ENCODE results near the gene PLPPR4. TPM values are rescaled to one million over a fixed set of nuclear protein-coding genes. Genes with fewer than 3 reads are reported as not detected.

PLPPR4 gene
- total and polyA plus RNA-seq, 2 experiments from 2014 or later: 0.68 to 1.2 TPM

DNA sequence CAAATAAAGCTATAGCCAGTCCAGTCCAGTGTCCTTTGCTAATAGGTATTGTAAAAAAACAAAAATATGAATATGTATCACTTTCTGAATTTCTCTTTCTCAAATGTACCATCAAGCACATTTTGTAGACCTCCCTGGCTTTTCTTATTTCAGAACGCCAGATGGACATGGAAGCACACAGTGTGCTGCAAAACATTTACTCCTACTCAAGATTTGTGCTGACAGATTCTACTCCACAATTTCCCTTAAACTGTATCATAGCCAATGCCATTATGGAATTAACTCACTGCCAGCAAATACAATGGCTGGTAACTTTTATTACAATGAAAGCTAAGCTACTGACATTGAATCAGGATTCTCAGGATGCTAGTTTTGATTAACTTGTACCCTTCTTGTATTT is 30.8 kb upstream of the PLPPR4 start:
- no peak overlapping the region for H3K4me2 ChIP-seq
- no peaks in the 10 kb centered on the region for H3K9me3 ChIP-seq (ENCODE audit: low read depth)
- no peaks in the 10 kb centered on the region for H3K36me3 ChIP-seq (replicated peaks; ENCODE audit: insufficient read depth, low read depth)
- no peak overlapping the region for H3K27ac ChIP-seq
- H3K4me3 ChIP-seq: no peak overlapping the region
- 96% methylated on average over 1 of the region's 1 CpG for WGBS (ENCODE audit: low lambda C conversion rate, missing lambda C conversion rate)
- no peaks in the 10 kb centered on the region for H3K79me2 ChIP-seq
- H2AFZ ChIP-seq: no peak overlapping the region
- TF ChIP-seq EZH2 (IDR thresholded peaks at IDR 0.05; ENCODE audit: borderline replicate concordance): no peak
- no peak for TF ChIP-seq EZH2phosphoT487 (IDR thresholded peaks at IDR 0.05; ENCODE audit: low read depth, severe bottlenecking, unreplicated experiment)
- no peak for DNase-seq (ENCODE audit: low spot score)
- no peaks in the 10 kb centered on the region for H3K4me1 ChIP-seq (ENCODE audit: insufficient read depth)
- no peaks in the 10 kb centered on the region for H3K27me3 ChIP-seq
- no peaks in the 10 kb centered on the region for H4K20me1 ChIP-seq (ENCODE audit: insufficient read depth, poor library complexity, severe bottlenecking)
- H3K9me2 ChIP-seq (replicated peaks; ENCODE audit: insufficient read depth): no peaks in the 10 kb centered on the region

GRCh38 chr1:99236756-99237155 is 27.5 kb upstream of the PLPPR4 start:
- H3K9me2 ChIP-seq (replicated peaks; ENCODE audit: insufficient read depth): no peaks in the 10 kb centered on the region
- H3K4me3 ChIP-seq: no peak overlapping the region
- H3K79me2 ChIP-seq: no peaks in the 10 kb centered on the region
- no peak overlapping the region for H2AFZ ChIP-seq
- no peaks in the 10 kb centered on the region for H3K4me1 ChIP-seq (ENCODE audit: insufficient read depth)
- no peaks in the 10 kb centered on the region for H3K9me3 ChIP-seq (ENCODE audit: low read depth)
- no peaks in the 10 kb centered on the region for H4K20me1 ChIP-seq (ENCODE audit: insufficient read depth, poor library complexity, severe bottlenecking)
- H3K36me3 ChIP-seq (replicated peaks; ENCODE audit: insufficient read depth, low read depth): no peaks in the 10 kb centered on the region
- H3K27me3 ChIP-seq: no peaks in the 10 kb centered on the region
- no peak for DNase-seq (ENCODE audit: low spot score)
- TF ChIP-seq, protein P1, sequence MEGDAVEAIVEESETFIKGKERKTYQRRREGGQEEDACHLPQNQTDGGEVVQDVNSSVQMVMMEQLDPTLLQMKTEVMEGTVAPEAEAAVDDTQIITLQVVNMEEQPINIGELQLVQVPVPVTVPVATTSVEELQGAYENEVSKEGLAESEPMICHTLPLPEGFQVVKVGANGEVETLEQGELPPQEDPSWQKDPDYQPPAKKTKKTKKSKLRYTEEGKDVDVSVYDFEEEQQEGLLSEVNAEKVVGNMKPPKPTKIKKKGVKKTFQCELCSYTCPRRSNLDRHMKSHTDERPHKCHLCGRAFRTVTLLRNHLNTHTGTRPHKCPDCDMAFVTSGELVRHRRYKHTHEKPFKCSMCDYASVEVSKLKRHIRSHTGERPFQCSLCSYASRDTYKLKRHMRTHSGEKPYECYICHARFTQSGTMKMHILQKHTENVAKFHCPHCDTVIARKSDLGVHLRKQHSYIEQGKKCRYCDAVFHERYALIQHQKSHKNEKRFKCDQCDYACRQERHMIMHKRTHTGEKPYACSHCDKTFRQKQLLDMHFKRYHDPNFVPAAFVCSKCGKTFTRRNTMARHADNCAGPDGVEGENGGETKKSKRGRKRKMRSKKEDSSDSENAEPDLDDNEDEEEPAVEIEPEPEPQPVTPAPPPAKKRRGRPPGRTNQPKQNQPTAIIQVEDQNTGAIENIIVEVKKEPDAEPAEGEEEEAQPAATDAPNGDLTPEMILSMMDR (IDR thresholded peaks at IDR 0.05; ENCODE audit: poor library complexity): no peak
- TF ChIP-seq EZH2phosphoT487 (IDR thresholded peaks at IDR 0.05; ENCODE audit: low read depth, severe bottlenecking, unreplicated experiment) (no peak), EZH2 (IDR thresholded peaks at IDR 0.05; ENCODE audit: borderline replicate concordance) (no peak)
- H3K4me2 ChIP-seq: no peak overlapping the region
- no peak overlapping the region for H3K27ac ChIP-seq

DNA sequence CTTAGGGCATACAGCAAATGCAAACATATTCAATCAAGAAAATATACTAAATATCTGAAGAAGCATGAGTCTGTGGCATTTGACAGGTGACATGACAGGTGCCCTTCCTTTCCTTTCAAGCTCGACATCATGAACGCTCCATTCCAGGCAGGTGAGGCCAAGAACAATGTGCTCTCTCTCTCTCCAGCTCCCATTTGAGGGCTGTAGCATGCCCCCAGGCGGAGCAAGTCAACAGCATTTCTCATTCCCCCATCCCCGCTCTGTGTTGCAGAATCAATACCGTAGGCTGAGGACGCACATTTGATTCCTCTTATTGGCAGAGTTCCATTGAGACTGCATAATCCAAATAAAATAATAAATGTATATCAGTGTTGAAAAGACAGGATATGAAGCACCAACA is 24.6 kb upstream of the PLPPR4 start:
- no peak for DNase-seq (ENCODE audit: low spot score)
- Histone ChIP-seq H3K36me3 (replicated peaks; ENCODE audit: insufficient read depth, low read depth) (no peaks in the 10 kb centered on the region), H3K79me2 (no peaks in the 10 kb centered on the region), H3K27ac (no peak overlapping the region), H3K4me1 (ENCODE audit: insufficient read depth) (no peaks in the 10 kb centered on the region), H4K20me1 (ENCODE audit: insufficient read depth, poor library complexity, severe bottlenecking) (no peaks in the 10 kb centered on the region), H2AFZ (no peak overlapping the region), H3K9me2 (replicated peaks; ENCODE audit: insufficient read depth) (no peaks in the 10 kb centered on the region), H3K4me3 (no peak overlapping the region), H3K9me3 (ENCODE audit: low read depth) (no peaks in the 10 kb centered on the region), H3K27me3 (no peaks in the 10 kb centered on the region), H3K4me2 (no peak overlapping the region)
- 75% methylated on average over 6 of the region's 6 CpGs for WGBS (ENCODE audit: low lambda C conversion rate, missing lambda C conversion rate)
- TF ChIP-seq EZH2phosphoT487 (IDR thresholded peaks at IDR 0.05; ENCODE audit: low read depth, severe bottlenecking, unreplicated experiment) (no peak), EZH2 (IDR thresholded peaks at IDR 0.05; ENCODE audit: borderline replicate concordance) (no peak)
- TF ChIP-seq, protein P1 (IDR thresholded peaks at IDR 0.05; ENCODE audit: poor library complexity): no peak

- TF ChIP-seq EZH2 (IDR thresholded peaks at IDR 0.05; ENCODE audit: borderline replicate concordance): no peak
- Histone ChIP-seq H3K27me3 (no peaks in the 10 kb centered on the region), H3K9me2 (replicated peaks; ENCODE audit: insufficient read depth) (no peaks in the 10 kb centered on the region), H3K36me3 (replicated peaks; ENCODE audit: insufficient read depth, low read depth) (no peaks in the 10 kb centered on the region), H3K4me2 (no peak overlapping the region), H3K27ac (no peak overlapping the region), H3K4me1 (ENCODE audit: insufficient read depth) (no peaks in the 10 kb centered on the region), H4K20me1 (ENCODE audit: insufficient read depth, poor library complexity, severe bottlenecking) (no peaks in the 10 kb centered on the region), H3K4me3 (no peak overlapping the region), H3K9me3 (ENCODE audit: low read depth) (no peaks in the 10 kb centered on the region), H3K79me2 (no peaks in the 10 kb centered on the region), H2AFZ (no peak overlapping the region)
- WGBS (ENCODE audit: low lambda C conversion rate, missing lambda C conversion rate): 83% methylated on average over 2 of the region's 2 CpGs
- DNase-seq (ENCODE audit: low spot score): no peak
Observed at GRCh38 chr1:99240621-99241020, 23.7 kb upstream of the PLPPR4 start.
